Activated CD4-positive, alpha-beta T cell treated with anti-CD3 and anti-CD28 coated beads, Interleukin-2, amount 10 ng/mL, durations not matched to agents 24 days and 14 days (primary cell): Measurements from ENCODE around the gene PPP1R13L. TPM values are rescaled to one million over a fixed set of nuclear protein-coding genes. Genes with fewer than 3 reads are reported as not detected.
"Not testable (repeated sequence)": the region's sequence is repeated elsewhere in the genome, so short reads cannot be mapped to it uniquely, and the experiment has no call there.

Experiments
- DNase-seq: peaks from one replicate; pipeline ENCODE4 v3.0.0; 2022
- H3K27ac Mint-ChIP-seq: one replicate; pipeline ENCODE4 v1.8.0; 2022; ENCODE audit warnings: mild to moderate bottlenecking, mixed read lengths
- H3K27me3 Mint-ChIP-seq: one replicate; pipeline ENCODE4 v1.8.0; 2022; ENCODE audit warnings: mixed read lengths
- H3K36me3 Mint-ChIP-seq: one replicate; pipeline ENCODE4 v1.8.0; 2022; ENCODE audit warnings: low read depth, mild to moderate bottlenecking, mixed read lengths
- H3K4me1 Mint-ChIP-seq: one replicate; pipeline ENCODE4 v1.8.0; 2021; ENCODE audit warnings: mixed read lengths
- H3K4me3 Mint-ChIP-seq: one replicate; pipeline ENCODE4 v1.8.0; 2022; ENCODE audit warnings: mild to moderate bottlenecking, moderate library complexity, mixed read lengths
- H3K9me3 Mint-ChIP-seq: one replicate; pipeline ENCODE4 v1.8.0; 2021; ENCODE audit warnings: mixed read lengths
- intact Hi-C: fragments of 100-400 bp; cut with micrococcal nuclease; formaldehyde crosslinking; loops from one replicate; pipeline ENCODE4 v1.15.1; 2023
- total RNA-seq: library from RNA; stranded (reverse); gene quantifications from 2 replicates; pipeline ENCODE4 v1.2.3, GENCODE V29; 2022

The PPP1R13L gene
- total RNA-seq, 1 donor from 2014 or later, result 13.4 TPM

GRCh38 chr19:45408830-45409556, 4.1 kb upstream of the PPP1R13L start:
- Mint-ChIP-seq H3K36me3 (peaks cover 40% of the 10 kb centered on the region), H3K4me1 (peaks cover 27% of the 10 kb centered on the region), H3K27ac (no peak overlapping the region), H3K9me3 (no peaks in the 10 kb centered on the region), H3K4me3 (no peak overlapping the region), H3K27me3 (peaks cover 1% of the 10 kb centered on the region)
- intact Hi-C loops, result loop anchor here (5.0 kb wide), 1 partner anchor 1882 kb away; the partner anchor contains the start of gene ETHE1
- no peak for DNase-seq

GRCh38 chr19:45408121-45408520, 3.3 kb upstream of the PPP1R13L start:
- Mint-ChIP-seq H3K27ac (no peak overlapping the region), H3K4me1 (peaks cover 35% of the 10 kb centered on the region), H3K27me3 (peaks cover 10% of the 10 kb centered on the region), H3K9me3 (no peaks in the 10 kb centered on the region), H3K4me3 (peak overlapping the region; percentile 97), H3K36me3 (peaks cover 33% of the 10 kb centered on the region)
- intact Hi-C loops, result loop anchor here (5.0 kb wide), 1 partner anchor 1881 kb away; the partner anchor contains the start of gene ETHE1
- DNase-seq, result no peak

DNA sequence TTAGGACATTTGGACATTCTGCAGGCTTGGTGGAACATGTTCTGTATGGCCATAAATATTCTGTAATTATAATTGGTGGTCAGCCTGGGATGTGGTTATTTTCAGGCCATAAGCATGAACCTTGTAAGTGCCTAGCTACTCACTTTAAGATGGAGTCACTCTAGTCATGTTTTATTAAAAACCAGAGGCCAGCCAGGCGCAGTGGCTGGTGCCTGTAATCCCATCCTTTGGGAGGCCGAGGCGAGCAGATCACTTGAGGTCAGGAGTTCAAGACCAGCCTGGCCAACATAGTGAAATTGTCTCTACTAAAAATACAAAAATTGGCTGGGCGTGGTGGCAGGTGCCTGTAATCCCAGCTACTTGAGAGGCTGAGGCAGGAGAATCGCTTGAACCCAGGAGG, 2.7 kb upstream of the PPP1R13L start:
- Mint-ChIP-seq H3K27me3 (peaks cover 12% of the 10 kb centered on the region), H3K36me3 (peaks cover 28% of the 10 kb centered on the region), H3K4me1 (peaks cover 36% of the 10 kb centered on the region), H3K4me3 (peak overlapping the region; percentile 97)
- not testable (repeated sequence) for H3K9me3 Mint-ChIP-seq, DNase-seq, H3K27ac Mint-ChIP-seq
- intact Hi-C loops, result loop anchor here (2.0 to 5.0 kb wide), 2 partner anchors 315 to 1880 kb away; partner anchors contain the start of genes ETHE1 and PPP1R37

DNA sequence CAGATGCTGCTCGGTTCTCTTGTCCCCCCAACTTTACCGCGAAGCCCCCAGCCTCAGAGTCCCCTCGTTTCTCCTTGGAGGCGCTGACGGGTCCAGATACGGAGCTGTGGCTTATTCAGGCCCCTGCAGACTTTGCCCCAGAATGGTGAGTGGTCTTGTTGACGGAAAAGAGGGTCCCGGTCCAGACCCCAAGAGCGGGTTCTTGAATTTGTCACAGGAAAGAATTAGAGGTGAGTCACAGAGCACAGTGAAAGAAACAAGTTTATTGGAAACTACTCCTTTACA, 2.2 kb upstream of the PPP1R13L start:
- Mint-ChIP-seq H3K4me3 (peak overlapping the region; percentile 97), H3K27ac (peak overlapping the region; percentile 89), H3K4me1 (peaks cover 36% of the 10 kb centered on the region), H3K27me3 (peaks cover 12% of the 10 kb centered on the region), H3K36me3 (peaks cover 25% of the 10 kb centered on the region), H3K9me3 (no peaks in the 10 kb centered on the region)
- DNase-seq, result no peak
- intact Hi-C loops, result loop anchor here (2.0 to 5.0 kb wide), 2 partner anchors 314 to 1880 kb away; partner anchors contain the start of genes ETHE1 and PPP1R37

- Mint-ChIP-seq H3K4me1 (peaks cover 36% of the 10 kb centered on the region), H3K4me3 (peak within 1 kb of the TSS; percentile 97), H3K9me3 (no peaks in the 10 kb centered on the region), H3K36me3 (peaks cover 25% of the 10 kb centered on the region), H3K27me3 (peaks cover 12% of the 10 kb centered on the region), H3K27ac (peak within 1 kb of the TSS; percentile 89)
- intact Hi-C loops, result loop anchor here (1.0 to 5.0 kb wide), 4 partner anchors 72 to 1879 kb away; partner anchors contain the start of genes BLOC1S3, ETHE1, PPP1R37 and TRAPPC6A
- DNase-seq, result peak; percentile 95
Measured at GRCh38 chr19:45406226-45407090, 1.6 kb upstream of the PPP1R13L start, which contains the start of gene POLR1G. Gene POLR1G, plus strand, starts transcription at chr19:45406644. Its CDS starts 53 bp downstream, at chr19:45406697.

DNA sequence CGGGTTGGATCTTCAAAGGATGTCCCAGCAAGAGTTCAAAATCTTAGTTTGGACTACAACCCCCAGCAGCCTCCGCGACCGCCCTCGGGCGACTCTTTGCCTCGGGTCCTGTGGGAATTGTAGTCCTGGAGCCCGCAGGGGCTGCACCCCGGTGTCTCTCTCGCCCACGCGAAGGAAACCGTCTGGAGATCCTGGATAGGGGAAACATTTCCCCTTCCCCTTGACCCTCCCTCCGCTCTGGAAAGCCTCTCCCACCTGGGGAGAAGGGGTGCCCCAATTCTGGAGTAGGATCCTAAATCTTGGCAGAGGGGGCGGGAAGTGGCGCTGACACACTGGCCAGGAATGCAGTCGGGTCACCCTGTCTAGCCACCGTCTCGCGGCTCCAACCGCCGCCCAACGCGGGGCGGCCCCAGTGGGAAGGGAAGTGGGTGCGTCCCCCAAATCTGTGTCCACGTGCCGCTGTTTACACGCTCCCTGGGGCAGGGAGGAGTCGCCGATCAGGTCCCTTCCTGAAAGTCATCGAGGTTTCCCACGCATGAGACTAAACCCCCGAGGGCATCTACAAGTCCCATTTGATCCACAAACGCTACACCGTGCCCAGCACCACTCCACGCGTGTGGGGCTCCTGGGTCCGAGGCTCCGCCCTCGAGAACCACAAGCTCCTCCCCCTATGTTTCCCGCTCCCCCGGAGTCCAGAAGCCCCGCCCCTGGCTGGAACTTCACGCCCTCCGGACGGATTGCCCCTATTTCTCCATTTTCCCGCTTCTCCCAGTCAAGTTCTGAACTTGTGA, 761 bp upstream of the PPP1R13L start:
- Mint-ChIP-seq H3K27ac (peak overlapping the region; percentile 89), H3K36me3 (peaks cover 19% of the 10 kb centered on the region), H3K27me3 (peaks cover 12% of the 10 kb centered on the region), H3K4me1 (peaks cover 36% of the 10 kb centered on the region), H3K4me3 (peak overlapping the region; percentile 97), H3K9me3 (no peaks in the 10 kb centered on the region)
- peak; percentile 95 for DNase-seq
- intact Hi-C loops, result loop anchor here (1.0 to 5.0 kb wide), 6 partner anchors 18 to 1878 kb away; partner anchors contain the start of genes BLOC1S3, ERCC1, ERCC2 and ETHE1

- H3K9me3 Mint-ChIP-seq, result no peaks in the 10 kb centered on the region
- no peak overlapping the region for H3K27ac Mint-ChIP-seq
- H3K4me3 Mint-ChIP-seq, result peak overlapping the region; percentile 97
- peaks cover 12% of the 10 kb centered on the region for H3K27me3 Mint-ChIP-seq
- DNase-seq, result peak; percentile 93
- H3K36me3 Mint-ChIP-seq, result peaks cover 11% of the 10 kb centered on the region
- intact Hi-C loops, result no loop called here
- peaks cover 36% of the 10 kb centered on the region for H3K4me1 Mint-ChIP-seq
Measured at GRCh38 chr19:45403781-45404556, 900 bp downstream of the PPP1R13L start.

GRCh38 chr19:45403272-45403671, 1.6 kb downstream of the PPP1R13L start:
- Mint-ChIP-seq H3K4me3 (no peak overlapping the region), H3K27ac (no peak overlapping the region), H3K9me3 (no peaks in the 10 kb centered on the region), H3K36me3 (peaks cover 9% of the 10 kb centered on the region), H3K4me1 (peaks cover 37% of the 10 kb centered on the region), H3K27me3 (peaks cover 17% of the 10 kb centered on the region)
- intact Hi-C loops, result no loop called here
- no peak for DNase-seq

DNA sequence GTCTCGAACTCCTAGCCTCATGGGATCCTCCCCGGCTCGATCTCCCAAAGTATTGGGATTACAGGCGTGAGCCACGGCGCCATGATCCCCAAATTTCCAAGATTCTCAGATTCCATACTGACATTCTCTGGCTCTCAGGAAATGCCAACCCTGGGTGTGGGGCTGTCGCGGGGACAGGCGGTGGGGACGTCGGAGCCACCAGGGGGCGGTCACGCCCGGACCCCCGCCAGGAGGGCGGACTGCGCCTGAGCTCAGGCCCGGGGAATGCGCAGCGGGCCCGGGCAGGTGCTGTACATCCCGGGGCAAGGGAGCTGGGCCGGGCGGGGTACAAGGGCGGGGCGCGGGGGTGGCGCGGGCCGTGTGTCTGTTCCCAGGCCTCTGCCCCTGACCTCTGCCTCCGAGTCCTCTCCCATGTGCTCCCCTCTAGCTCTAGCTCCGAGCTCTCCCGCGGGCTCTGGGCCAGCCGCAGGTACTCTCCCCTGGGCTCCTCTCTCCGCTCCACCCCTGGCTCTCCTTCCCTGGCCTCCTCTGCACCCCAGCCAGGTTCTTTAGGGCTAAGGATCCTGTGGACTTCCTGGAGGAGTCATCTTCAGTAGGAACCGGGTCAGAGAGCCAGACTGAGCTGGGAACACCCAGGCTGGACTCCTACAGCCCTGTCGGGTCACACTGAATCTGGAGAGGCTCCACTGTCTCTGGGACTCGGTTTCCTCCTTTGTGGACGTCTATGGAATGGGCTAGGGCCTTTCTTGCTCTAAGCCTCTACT, 2.4 kb downstream of the PPP1R13L start:
- no peak overlapping the region for H3K27ac Mint-ChIP-seq
- peaks cover 35% of the 10 kb centered on the region for H3K4me1 Mint-ChIP-seq
- peaks cover 9% of the 10 kb centered on the region for H3K36me3 Mint-ChIP-seq
- no peak overlapping the region for H3K4me3 Mint-ChIP-seq
- intact Hi-C loops, result no loop called here
- peaks cover 19% of the 10 kb centered on the region for H3K27me3 Mint-ChIP-seq
- DNase-seq, result peak; percentile 74
- H3K9me3 Mint-ChIP-seq, result no peaks in the 10 kb centered on the region

DNA sequence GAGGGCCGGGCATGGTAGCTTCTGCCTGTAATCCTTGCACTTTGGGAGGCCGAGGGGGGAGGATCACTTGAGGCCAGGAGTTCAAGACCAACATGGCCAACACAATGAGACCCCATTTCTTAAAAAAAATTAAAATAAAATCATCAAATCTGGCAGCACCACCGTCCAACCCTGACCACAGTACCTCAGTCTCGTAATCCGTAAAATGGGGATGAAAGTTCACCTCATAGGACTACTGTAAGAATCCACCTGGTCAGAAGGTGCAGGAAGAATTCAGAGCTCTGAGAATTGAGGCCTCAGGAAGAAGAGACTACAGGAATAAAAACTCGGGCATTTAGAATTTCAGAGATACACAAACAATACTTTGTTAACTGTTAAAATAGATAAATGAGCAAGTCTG, 3.1 kb downstream of the PPP1R13L start:
- intact Hi-C loops, result no loop called here
- Mint-ChIP-seq H3K27ac (no peak overlapping the region), H3K36me3 (peaks cover 14% of the 10 kb centered on the region), H3K4me3 (no peak overlapping the region), H3K9me3 (no peaks in the 10 kb centered on the region), H3K4me1 (peaks cover 35% of the 10 kb centered on the region), H3K27me3 (peaks cover 25% of the 10 kb centered on the region)
- no peak for DNase-seq

GRCh38 chr19:45400192-45400591, 4.7 kb downstream of the PPP1R13L start:
- Mint-ChIP-seq H3K27me3 (peaks cover 32% of the 10 kb centered on the region), H3K9me3 (no peaks in the 10 kb centered on the region), H3K36me3 (peaks cover 18% of the 10 kb centered on the region), H3K27ac (no peak overlapping the region), H3K4me3 (no peak overlapping the region), H3K4me1 (peaks cover 29% of the 10 kb centered on the region)
- peak; percentile 45 for DNase-seq
- intact Hi-C loops, result no loop called here
